Esophagus muscularis mucosa (tissue), 4 donors: ENCODE measurements around the gene TMCC1. TPM values are rescaled to one million over a fixed set of nuclear protein-coding genes. Genes with fewer than 3 reads are reported as not detected.

ENCODE experiments used
- DNase-seq: peaks from one replicate; pipeline ENCODE4 v3.0.0-alpha.2; 2017; ENCODE audit errors: extremely low spot score
- H3K27ac ChIP-seq, 4 donors: fragments of 200-600 bp; sonication (generic); replicated peaks in 1 of 4; 1 replicate in 3 of 4; 2 replicates in 1 of 4; pipeline ENCODE4 v1.5.1; 2016 to 2019; ENCODE audit warnings: mild to moderate bottlenecking in 1 of 4
- H3K27me3 ChIP-seq, 4 donors: fragments of 200-600 bp; sonication (generic); one replicate each; pipeline versions ENCODE4 v1.5.1 to v1.6.0; 2016 to 2019
- H3K36me3 ChIP-seq, 4 donors: fragments of 200-600 bp; sonication (generic); one replicate each; pipeline ENCODE4 v1.5.1; 2016 to 2019
- H3K4me1 ChIP-seq, 4 donors: fragments of 200-600 bp; sonication (generic); one replicate each; pipeline ENCODE4 v1.5.1; 2016 to 2019
- H3K4me3 ChIP-seq, 4 donors: fragments of 200-600 bp; sonication (generic); 1 replicate in 2 of 4; 2 replicates in 2 of 4; pipeline ENCODE4 v1.5.1; 2016 to 2019; ENCODE audit warnings: mild to moderate bottlenecking in 4 of 4, moderate library complexity in 1 of 4
- H3K9me3 ChIP-seq, 4 donors: fragments of 200-600 bp; sonication (generic); 1 replicate in 3 of 4; 2 replicates in 1 of 4; pipeline ENCODE4 v1.5.1; 2016 to 2019
- EP300 ChIP-seq: sonication (generic); formaldehyde crosslinking; IDR thresholded peaks from one replicate; pipeline ENCODE4 v1.6.1; 2017; ENCODE audit warnings: antibody characterized with exemption
- POLR2A ChIP-seq: fragments of 450-650 bp; IDR thresholded peaks from one replicate; pipeline ENCODE4 v1.6.1; 2017; ENCODE audit warnings: antibody characterized with exemption, moderate library complexity, mild to moderate bottlenecking, low read depth
- POLR2AphosphoS5 ChIP-seq, 2 donors: sonication (generic); formaldehyde crosslinking; IDR thresholded peaks; one replicate each; pipeline ENCODE4 v1.6.1; 2017; ENCODE audit warnings: antibody characterized with exemption in 2 of 2
- WGBS: methylation state at CpG from one replicate; pipeline ENCODE4 v1.1.5; 2018; 5-methylcytosine and 5-hydroxymethylcytosine counted together
- intact Hi-C: fragments of 100-400 bp; cut with DNase I; formaldehyde crosslinking; loops from one replicate; pipeline ENCODE4 v1.15.1; 2023
- total RNA-seq, 4 donors: library from RNA; depleted of rRNA; stranded (reverse); fragments of >200 nt; gene quantifications; one replicate each; pipeline versions ENCODE4 v1.1.0 to v1.2.1, GENCODE V29; 2016
- TF ChIP-seq, protein P1 (sequence below), 3 experiments: fragments of 200-600 bp in 2 of 3; fragments of 450-650 bp in 1 of 3; sonication (generic) in 2 of 3; IDR thresholded peaks; one replicate each; pipeline ENCODE4 v1.5.1; 2017 to 2019; ENCODE audit warnings: antibody characterized with exemption in 3 of 3, mild to moderate bottlenecking in 2 of 3, moderate library complexity in 1 of 3

Gene TMCC1
- total RNA-seq, 4 donors from 2014 or later: 24.5 to 36.2 (median 28.9) TPM

DNA sequence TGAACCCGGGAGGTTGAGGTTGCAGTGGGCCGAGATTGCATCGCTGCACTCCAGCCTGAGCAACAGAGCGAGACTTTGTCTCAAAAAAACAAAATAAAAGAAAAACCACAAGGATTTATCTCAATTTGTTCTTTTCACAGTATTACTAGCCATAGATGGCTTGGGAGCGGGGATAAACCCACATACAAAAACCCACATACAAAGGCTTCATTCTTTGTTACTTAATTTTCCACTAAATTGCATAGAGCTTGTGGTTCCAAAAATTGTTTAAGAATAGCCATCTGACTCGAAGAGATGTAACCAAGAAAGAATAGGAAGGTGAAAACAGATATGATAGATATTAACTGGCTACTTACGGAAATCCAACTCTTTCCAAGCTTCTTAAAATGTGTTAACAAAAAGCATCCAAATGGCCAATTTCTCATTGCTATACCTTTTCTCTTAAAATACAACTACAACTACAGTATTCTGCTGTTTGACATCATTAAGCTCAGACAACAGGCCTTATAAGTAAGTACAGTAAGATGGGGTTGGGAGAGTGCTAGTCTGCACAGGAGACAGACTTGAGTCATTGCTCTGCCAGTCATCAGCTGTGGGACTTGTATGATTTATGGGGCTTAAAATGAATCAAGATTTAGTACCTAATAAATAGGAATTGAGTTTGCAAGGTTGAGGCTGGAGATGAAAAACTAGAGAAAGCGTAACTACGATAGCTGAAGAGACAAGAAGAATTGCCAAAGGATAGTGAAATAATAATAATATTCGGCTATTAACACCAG is 190.4 kb downstream of the TMCC1 start:
- Histone ChIP-seq H3K27ac (no peak overlapping the region), H3K4me3 (no peak overlapping the region)
- intact Hi-C loops: no loop called here

DNA sequence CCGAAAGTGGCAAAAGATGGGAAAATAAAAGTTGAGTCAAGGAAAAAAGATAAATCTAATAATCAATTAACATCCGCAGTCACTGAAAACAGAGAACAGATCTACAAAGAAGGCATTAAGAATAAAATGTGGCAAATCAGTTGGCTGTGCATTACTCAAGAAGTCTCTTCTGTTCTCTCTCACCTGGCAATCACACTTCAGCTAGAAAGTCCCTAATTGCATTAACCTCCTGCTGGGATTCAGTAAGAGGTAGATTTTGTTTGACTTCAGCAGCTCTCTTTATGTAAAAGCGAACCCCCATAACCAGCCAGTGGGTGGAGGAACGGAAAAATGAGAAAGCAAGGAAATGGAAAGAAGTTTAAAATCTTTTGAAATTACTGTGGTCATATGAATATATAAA is 192.3 kb downstream of the TMCC1 start:
- TF ChIP-seq POLR2A: no peak
- TF ChIP-seq, protein P1, sequence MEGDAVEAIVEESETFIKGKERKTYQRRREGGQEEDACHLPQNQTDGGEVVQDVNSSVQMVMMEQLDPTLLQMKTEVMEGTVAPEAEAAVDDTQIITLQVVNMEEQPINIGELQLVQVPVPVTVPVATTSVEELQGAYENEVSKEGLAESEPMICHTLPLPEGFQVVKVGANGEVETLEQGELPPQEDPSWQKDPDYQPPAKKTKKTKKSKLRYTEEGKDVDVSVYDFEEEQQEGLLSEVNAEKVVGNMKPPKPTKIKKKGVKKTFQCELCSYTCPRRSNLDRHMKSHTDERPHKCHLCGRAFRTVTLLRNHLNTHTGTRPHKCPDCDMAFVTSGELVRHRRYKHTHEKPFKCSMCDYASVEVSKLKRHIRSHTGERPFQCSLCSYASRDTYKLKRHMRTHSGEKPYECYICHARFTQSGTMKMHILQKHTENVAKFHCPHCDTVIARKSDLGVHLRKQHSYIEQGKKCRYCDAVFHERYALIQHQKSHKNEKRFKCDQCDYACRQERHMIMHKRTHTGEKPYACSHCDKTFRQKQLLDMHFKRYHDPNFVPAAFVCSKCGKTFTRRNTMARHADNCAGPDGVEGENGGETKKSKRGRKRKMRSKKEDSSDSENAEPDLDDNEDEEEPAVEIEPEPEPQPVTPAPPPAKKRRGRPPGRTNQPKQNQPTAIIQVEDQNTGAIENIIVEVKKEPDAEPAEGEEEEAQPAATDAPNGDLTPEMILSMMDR (IDR thresholded peaks at IDR 0.05): no peak
- intact Hi-C loops: no loop called here
- 95% methylated on average over 4 of the region's 4 CpGs for WGBS
- Histone ChIP-seq H3K36me3 (no peaks in the 10 kb centered on the region), H3K27ac (no peak overlapping the region), H3K4me3 (no peak overlapping the region), H3K9me3 (no peaks in the 10 kb centered on the region), H3K4me1 (peaks cover 0 to 14% (median 9%) of the 10 kb centered on the region in 4 donors), H3K27me3 (no peaks in the 10 kb centered on the region)
- DNase-seq: no peak

More for the DNA sequence above, 190.4 kb downstream of the TMCC1 start:
- H3K27me3 ChIP-seq: no peaks in the 10 kb centered on the region
- peaks cover 0 to 14% (median 9%) of the 10 kb centered on the region in 4 donors for H3K4me1 ChIP-seq
- no peaks in the 10 kb centered on the region for H3K36me3 ChIP-seq
- 93% methylated on average over 10 of the region's 10 CpGs for WGBS
- TF ChIP-seq POLR2A: no peak
- TF ChIP-seq POLR2AphosphoS5 (IDR thresholded peaks at IDR 0.05): no peak
- TF ChIP-seq, protein P1 (IDR thresholded peaks at IDR 0.05): no peak
- no peak for TF ChIP-seq EP300
- H3K9me3 ChIP-seq: no peaks in the 10 kb centered on the region
- no peak for DNase-seq

DNA sequence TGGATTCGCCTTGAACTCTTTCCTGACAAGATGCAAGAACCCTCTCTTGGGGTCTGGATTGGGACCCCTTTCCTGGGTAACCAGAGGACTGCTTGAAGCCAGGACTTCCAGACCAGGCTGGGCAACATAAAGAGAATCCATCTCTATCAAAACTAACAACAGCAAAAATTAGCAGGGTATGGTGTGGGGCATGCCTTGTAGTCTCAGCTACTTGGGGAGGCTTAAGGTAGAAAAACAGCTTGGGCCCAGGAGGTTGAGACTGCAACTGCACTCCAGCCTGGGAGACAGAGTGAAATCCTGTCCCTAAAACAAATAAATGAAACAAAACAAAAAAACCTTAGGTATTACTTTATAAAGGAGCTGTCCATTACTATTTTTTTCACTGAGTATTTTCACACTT is 193.9 kb downstream of the TMCC1 start:
- no peak for DNase-seq
- Histone ChIP-seq H3K4me3 (no peak overlapping the region), H3K36me3 (no peaks in the 10 kb centered on the region), H3K9me3 (no peaks in the 10 kb centered on the region), H3K27ac (no peak overlapping the region), H3K27me3 (no peaks in the 10 kb centered on the region), H3K4me1 (peaks cover 0 to 14% (median 8%) of the 10 kb centered on the region in 4 donors)
- WGBS: 76% methylated on average over 1 of the region's 1 CpG
- no peak for TF ChIP-seq POLR2A
- TF ChIP-seq, protein P1 (IDR thresholded peaks at IDR 0.05): no peak
- no peak for TF ChIP-seq EP300
- no peak for TF ChIP-seq POLR2AphosphoS5 (IDR thresholded peaks at IDR 0.05)
- intact Hi-C loops: no loop called here

DNA sequence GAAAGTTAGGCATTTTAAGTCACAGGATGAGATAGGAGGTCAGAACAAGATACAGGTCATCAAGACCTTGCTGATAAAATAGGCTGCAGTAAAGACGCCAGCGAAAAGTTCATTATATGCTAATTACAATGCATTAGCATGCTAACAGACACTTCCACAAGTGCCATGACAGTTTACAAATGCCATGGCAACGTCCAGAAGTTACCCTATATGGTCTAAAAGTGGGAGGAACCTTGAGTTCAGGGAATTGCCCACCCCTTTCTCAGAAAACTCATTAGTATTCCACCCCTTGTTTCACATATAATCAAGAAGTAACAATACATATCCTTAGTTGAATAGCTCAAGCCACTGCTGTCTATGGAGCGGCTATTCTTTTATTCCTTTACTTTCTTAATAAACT is 194.3 kb downstream of the TMCC1 start:
- Histone ChIP-seq H3K4me1 (peaks cover 0 to 14% (median 6%) of the 10 kb centered on the region in 4 donors), H3K36me3 (no peaks in the 10 kb centered on the region), H3K9me3 (no peaks in the 10 kb centered on the region), H3K27me3 (no peaks in the 10 kb centered on the region), H3K27ac (no peak overlapping the region), H3K4me3 (no peak overlapping the region)
- 86% methylated on average over 4 of the region's 4 CpGs for WGBS
- TF ChIP-seq POLR2AphosphoS5 (IDR thresholded peaks at IDR 0.05) (no peak), POLR2A (no peak), EP300 (no peak)
- TF ChIP-seq, protein P1 (IDR thresholded peaks at IDR 0.05): no peak
- intact Hi-C loops: no loop called here
- no peak for DNase-seq
